ENCODE measurements around the gene PRDX3.

PRDX3 gene

GRCh38 chr10:119140603-119141245, 37.9 kb downstream of the PRDX3 start:
- ATAC-seq: no peak
- TF ChIP-seq GLIS3 (CRISPR knock-in tag; IDR thresholded peaks at IDR 0.05): no peak
- no peak for TF ChIP-seq POU6F1 (CRISPR knock-in tag; IDR thresholded peaks at IDR 0.05; ENCODE audit: borderline replicate concordance, low read depth)
- no peak for TF ChIP-seq ZNF565 (CRISPR knock-in tag; conservative IDR thresholded peaks at IDR 0.05; ENCODE audit: low read depth)

GRCh38 chr10:119139464-119140067, 39.0 kb downstream of the PRDX3 start:
- peak; percentile 85 for ATAC-seq
- no peak for TF ChIP-seq ZFP3 (CRISPR knock-in tag; IDR thresholded peaks at IDR 0.05)
- no peak for TF ChIP-seq CSDC2 (CRISPR knock-in tag; IDR thresholded peaks at IDR 0.05)
- no peak for TF ChIP-seq ZNF8 (CRISPR knock-in tag; IDR thresholded peaks at IDR 0.05)
- no peak for TF ChIP-seq ISL1 (CRISPR knock-in tag; IDR thresholded peaks at IDR 0.05)
- TF ChIP-seq TCF4 (CRISPR knock-in tag; IDR thresholded peaks at IDR 0.05; ENCODE audit: borderline replicate concordance): no peak
- TF ChIP-seq BACH2 (CRISPR knock-in tag; IDR thresholded peaks at IDR 0.05; ENCODE audit: borderline replicate concordance): no peak
- no peak for TF ChIP-seq ZFP30 (CRISPR knock-in tag; IDR thresholded peaks at IDR 0.05)
- no peak for TF ChIP-seq ARNTL (CRISPR knock-in tag; IDR thresholded peaks at IDR 0.05; ENCODE audit: borderline replicate concordance, low read depth)
- TF ChIP-seq ZNF565 (CRISPR knock-in tag; conservative IDR thresholded peaks at IDR 0.05; ENCODE audit: low read depth): no peak
- TF ChIP-seq TSHZ2 (CRISPR knock-in tag; IDR thresholded peaks at IDR 0.05): no peak
- no peak for TF ChIP-seq OSR1 (CRISPR knock-in tag; IDR thresholded peaks at IDR 0.05)
- no peak for TF ChIP-seq POU6F1 (CRISPR knock-in tag; IDR thresholded peaks at IDR 0.05; ENCODE audit: borderline replicate concordance, low read depth)
- TF ChIP-seq GLIS3 (CRISPR knock-in tag; IDR thresholded peaks at IDR 0.05): no peak
- no peak for TF ChIP-seq PATZ1 (CRISPR knock-in tag; IDR thresholded peaks at IDR 0.05; ENCODE audit: borderline replicate concordance)
- TF ChIP-seq CREB5 (CRISPR knock-in tag; IDR thresholded peaks at IDR 0.05; ENCODE audit: low read depth): no peak

- ATAC-seq: no peak; the same call in 2 of the 3 replicates
- no peak for TF ChIP-seq POU6F1 (CRISPR knock-in tag; IDR thresholded peaks at IDR 0.05; ENCODE audit: borderline replicate concordance, low read depth)
- no peak for TF ChIP-seq RARB (CRISPR knock-in tag; IDR thresholded peaks at IDR 0.05)
- TF ChIP-seq ARNTL (CRISPR knock-in tag; IDR thresholded peaks at IDR 0.05; ENCODE audit: borderline replicate concordance, low read depth): no peak
- no peak for TF ChIP-seq ZFP30 (CRISPR knock-in tag; IDR thresholded peaks at IDR 0.05)
- TF ChIP-seq BACH2 (CRISPR knock-in tag; IDR thresholded peaks at IDR 0.05; ENCODE audit: borderline replicate concordance): no peak
- no peak for TF ChIP-seq ZNF8 (CRISPR knock-in tag; IDR thresholded peaks at IDR 0.05)
- TF ChIP-seq CSRNP3 (CRISPR knock-in tag; IDR thresholded peaks at IDR 0.05): no peak
- TF ChIP-seq SNAI2 (CRISPR knock-in tag; IDR thresholded peaks at IDR 0.05): no peak
- no peak for TF ChIP-seq CSDC2 (CRISPR knock-in tag; IDR thresholded peaks at IDR 0.05)
- no peak for TF ChIP-seq ESRRG (CRISPR knock-in tag; IDR thresholded peaks at IDR 0.05)
- TF ChIP-seq ISL1 (CRISPR knock-in tag; IDR thresholded peaks at IDR 0.05): no peak
- TF ChIP-seq ZC3H10 (CRISPR knock-in tag; IDR thresholded peaks at IDR 0.05): no peak
These were observed 40.0 kb downstream of the PRDX3 start for GRCh38 chr10:119138346-119139306.

Measured in SK-N-SH treated with all-trans-retinoic acid at 6 μM for 48 hours (cell line).